ENCODE data around the gene BMS1. TPM values are rescaled to one million over a fixed set of nuclear protein-coding genes. Genes with fewer than 3 reads are reported as not detected.

The BMS1 gene
- total and polyA plus RNA-seq, 2 of the 13 experiments (the other 11 are each of a cell fraction or from before 2014, with no cell fraction given) = 3.9 to 25.2 TPM

DNA sequence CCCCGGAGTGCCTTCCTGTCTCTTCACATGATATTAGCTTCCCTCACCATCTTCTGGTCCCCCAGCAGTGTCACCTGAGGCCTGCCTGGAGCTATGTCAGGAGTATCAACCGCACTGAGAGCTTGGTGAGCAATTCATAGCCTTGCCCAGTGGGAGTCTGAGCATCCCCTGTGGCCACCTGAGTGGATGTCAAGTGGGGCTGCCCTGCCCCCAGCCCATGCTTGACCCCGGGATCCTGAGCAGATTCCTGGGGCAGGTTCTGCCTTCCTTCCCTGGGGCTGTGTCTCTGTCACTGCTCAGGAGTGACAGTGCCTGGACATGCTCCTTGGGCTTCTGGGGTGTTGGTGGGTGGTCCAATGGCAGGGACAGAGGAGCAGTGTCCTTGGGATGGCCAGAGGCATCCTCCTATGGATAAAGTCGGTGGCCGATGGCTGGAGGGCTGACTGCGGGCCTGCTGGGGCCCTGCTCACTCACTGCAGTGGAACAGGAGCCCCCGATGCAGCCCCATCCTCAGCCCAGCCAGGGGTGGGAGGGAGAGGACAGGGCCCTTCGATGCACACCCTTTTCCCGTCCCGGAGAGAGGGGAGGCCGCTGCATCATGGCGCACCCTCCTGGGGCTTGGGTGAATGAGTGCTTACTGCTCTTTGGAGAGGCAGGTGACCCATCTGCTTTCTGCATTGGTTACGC lies 95.7 kb downstream of the BMS1 start:
- H3K36me3 ChIP-seq (replicated peaks in 1 of 2; ENCODE audit: control insufficient read depth in 1 of 2, insufficient read depth in 2 of 2, low read length in 2 of 2) = no peaks in the 10 kb centered on the region
- no peak overlapping the region for H3K4me3 ChIP-seq (replicated peaks in 1 of 3; ENCODE audit: insufficient read depth in 1 of 3, low read depth in 2 of 3, low read length in 3 of 3)
- ChIA-PET POLR2A (no interaction called here), CTCF (ENCODE audit: low intra/inter-chr PET ratio, low total read pairs) (no interaction called here)
- no peak for TF ChIP-seq MAF1 (CRISPR knock-in tag; IDR thresholded peaks at IDR 0.05; ENCODE audit: borderline replicate concordance)
- TF ChIP-seq ZBTB20 (CRISPR knock-in tag; IDR thresholded peaks at IDR 0.05; ENCODE audit: borderline replicate concordance, low read depth) = no peak
- FAIRE-seq (no peak), DNase-seq (ENCODE audit: low spot score) (no peak), ATAC-seq (no peak)
- H3K4me1 ChIP-seq (ENCODE audit: insufficient read depth, low read length) = no peaks in the 10 kb centered on the region
- no peak overlapping the region for H3K9ac ChIP-seq (ENCODE audit: insufficient read depth, low read depth, low read length)
- intact Hi-C loops (cut with micrococcal nuclease; ENCODE audit: unreplicated experiment) = no loop called here
- H3K27ac ChIP-seq (ENCODE audit: extremely low read length, insufficient read depth, low read length) = no peak overlapping the region
- peaks cover 7 to 15% of the 10 kb centered on the region in 2 experiments; a peak in 3 of 5 replicates for H3K27me3 ChIP-seq (ENCODE audit: control insufficient read depth in 1 of 2, insufficient read depth in 2 of 2, low read length in 2 of 2)
- in situ Hi-C loops (cut with HindIII; ENCODE audit: extremely low pct_ligation_motif_present, low pct_unique_long_range_greater_than_20kb) = no loop called here
- H3K4me2 ChIP-seq (ENCODE audit: low read depth, low read length) = no peak overlapping the region
- no TSS peak for BruUV-seq (replicated peaks)
- WGBS (ENCODE audit: low lambda C conversion rate) = 0% methylated on average over 1 of the region's 13 CpGs
- H3K79me2 ChIP-seq (ENCODE audit: insufficient read depth, low read length) = no peaks in the 10 kb centered on the region
- peaks cover 9% of the 10 kb centered on the region; the same call in 1 of the 2 replicates for H3K9me3 ChIP-seq (ENCODE audit: low read length)
- H2AFZ ChIP-seq (ENCODE audit: low read length) = no peak overlapping the region
- H4K20me1 ChIP-seq (ENCODE audit: insufficient read depth, low read length) = 0 out of 2 replicates have a peak, but pooled peaks cover 3% of the 10 kb centered on the region

DNA sequence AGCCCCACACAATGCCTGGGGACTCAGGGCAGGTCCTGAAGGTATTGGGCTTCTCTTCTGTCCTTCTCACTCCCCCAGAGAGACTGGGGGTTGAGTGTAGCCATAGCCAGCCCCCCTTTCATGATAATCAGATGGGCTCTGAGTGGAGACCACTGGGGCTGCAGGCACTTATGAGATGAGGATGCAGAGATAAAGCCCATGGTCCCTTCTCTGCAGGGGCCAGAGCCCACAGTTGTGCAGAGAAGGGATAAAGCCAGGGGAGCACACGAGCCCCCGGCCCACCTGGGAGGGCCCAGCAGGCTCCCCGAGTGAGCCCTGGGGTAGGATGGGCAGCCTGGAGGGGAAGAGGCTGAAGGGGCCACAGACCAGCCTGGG lies 96.2 kb downstream of the BMS1 start:
- no peaks in the 10 kb centered on the region for H3K36me3 ChIP-seq (replicated peaks in 1 of 2; ENCODE audit: control insufficient read depth in 1 of 2, insufficient read depth in 2 of 2, low read length in 2 of 2)
- no peak overlapping the region for H2AFZ ChIP-seq (ENCODE audit: low read length)
- ATAC-seq (no peak), DNase-seq (ENCODE audit: low spot score) (no peak), FAIRE-seq (no peak)
- no peaks in the 10 kb centered on the region for H3K4me1 ChIP-seq (ENCODE audit: insufficient read depth, low read length)
- intact Hi-C loops (cut with micrococcal nuclease; ENCODE audit: unreplicated experiment) (no loop called here), in situ Hi-C loops (cut with HindIII; ENCODE audit: extremely low pct_ligation_motif_present, low pct_unique_long_range_greater_than_20kb) (no loop called here)
- H3K4me3 ChIP-seq (replicated peaks in 1 of 3; ENCODE audit: insufficient read depth in 1 of 3, low read depth in 2 of 3, low read length in 3 of 3) = no peak overlapping the region
- ChIA-PET POLR2A (no interaction called here), CTCF (ENCODE audit: low intra/inter-chr PET ratio, low total read pairs) (no interaction called here)
- no TSS peak for BruUV-seq (replicated peaks)
- no peaks in the 10 kb centered on the region for H3K79me2 ChIP-seq (ENCODE audit: insufficient read depth, low read length)
- no peak overlapping the region for H3K9ac ChIP-seq (ENCODE audit: insufficient read depth, low read depth, low read length)
- H3K9me3 ChIP-seq (ENCODE audit: low read length) = peaks cover 9% of the 10 kb centered on the region; the same call in 1 of the 2 replicates
- 0% methylated on average over 3 of the region's 3 CpGs for WGBS (ENCODE audit: low lambda C conversion rate)
- H3K4me2 ChIP-seq (ENCODE audit: low read depth, low read length) = no peak overlapping the region
- H3K27me3 ChIP-seq (ENCODE audit: control insufficient read depth in 1 of 2, insufficient read depth in 2 of 2, low read length in 2 of 2) = peaks cover 7 to 11% of the 10 kb centered on the region in 2 experiments; a peak in 3 of 5 replicates
- H4K20me1 ChIP-seq (ENCODE audit: insufficient read depth, low read length) = 0 out of 2 replicates have a peak, but pooled peaks cover 3% of the 10 kb centered on the region
- no peak overlapping the region for H3K27ac ChIP-seq (ENCODE audit: extremely low read length, insufficient read depth, low read length)
- TF ChIP-seq ZNF354B (CRISPR knock-in tag; IDR thresholded peaks at IDR 0.05) (no peak), SRSF1 (optimal IDR thresholded peaks at IDR 0.05; ENCODE audit: low read depth, low read length) (no peak), ZFP90 (CRISPR knock-in tag; IDR thresholded peaks at IDR 0.05; ENCODE audit: borderline replicate concordance) (no peak), ASH2L (IDR thresholded peaks at IDR 0.05; ENCODE audit: insufficient read length, low read depth, low read length) (no peak), ATM (IDR thresholded peaks at IDR 0.05; ENCODE audit: borderline replicate concordance) (no peak), WIZ (CRISPR knock-in tag; IDR thresholded peaks at IDR 0.05) (no peak), JUNB (CRISPR knock-in tag; IDR thresholded peaks at IDR 0.05; ENCODE audit: borderline replicate concordance) (no peak), ZNF205 (CRISPR knock-in tag; IDR thresholded peaks at IDR 0.05) (no peak), DNMT3B (CRISPR knock-in tag; conservative IDR thresholded peaks at IDR 0.05) (no peak), CSRNP1 (CRISPR knock-in tag; IDR thresholded peaks at IDR 0.05) (no peak), ZNF891 (CRISPR knock-in tag; IDR thresholded peaks at IDR 0.05) (no peak)
- TF ChIP-seq, protein P1, sequence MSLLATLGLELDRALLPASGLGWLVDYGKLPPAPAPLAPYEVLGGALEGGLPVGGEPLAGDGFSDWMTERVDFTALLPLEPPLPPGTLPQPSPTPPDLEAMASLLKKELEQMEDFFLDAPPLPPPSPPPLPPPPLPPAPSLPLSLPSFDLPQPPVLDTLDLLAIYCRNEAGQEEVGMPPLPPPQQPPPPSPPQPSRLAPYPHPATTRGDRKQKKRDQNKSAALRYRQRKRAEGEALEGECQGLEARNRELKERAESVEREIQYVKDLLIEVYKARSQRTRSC (CRISPR knock-in tag; IDR thresholded peaks at IDR 0.05; ENCODE audit: low read depth) = no peak
- TF ChIP-seq, protein P2, sequence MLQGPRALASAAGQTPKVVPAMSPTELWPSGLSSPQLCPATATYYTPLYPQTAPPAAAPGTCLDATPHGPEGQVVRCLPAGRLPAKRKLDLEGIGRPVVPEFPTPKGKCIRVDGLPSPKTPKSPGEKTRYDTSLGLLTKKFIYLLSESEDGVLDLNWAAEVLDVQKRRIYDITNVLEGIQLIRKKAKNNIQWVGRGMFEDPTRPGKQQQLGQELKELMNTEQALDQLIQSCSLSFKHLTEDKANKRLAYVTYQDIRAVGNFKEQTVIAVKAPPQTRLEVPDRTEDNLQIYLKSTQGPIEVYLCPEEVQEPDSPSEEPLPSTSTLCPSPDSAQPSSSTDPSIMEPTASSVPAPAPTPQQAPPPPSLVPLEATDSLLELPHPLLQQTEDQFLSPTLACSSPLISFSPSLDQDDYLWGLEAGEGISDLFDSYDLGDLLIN (CRISPR knock-in tag; IDR thresholded peaks at IDR 0.05; ENCODE audit: borderline replicate concordance) = no peak
